Astrocyte (in vitro differentiated cells and primary cell): Measurements from ENCODE around the gene AVPR2. TPM values are rescaled to one million over a fixed set of nuclear protein-coding genes. Genes with fewer than 3 reads are reported as not detected.

Experiments used
- DNase-seq: peaks from one replicate; pipeline ENCODE4 v3.0.0-alpha.2; 2010; ENCODE audit warnings: low read depth
- FAIRE-seq: peaks from 2 replicates; lab custom pipeline; 2011; peaks lifted over from hg19 to GRCh38; lab: Jason Lieb, UNC
- H2AFZ ChIP-seq: 2 replicates; pipeline ENCODE4 v1.6.0; 2012; ENCODE audit warnings: low read depth, low read length, inconsistent platforms
- H3K27ac ChIP-seq: 2 replicates; pipeline ENCODE4 v1.5.1; 2011; ENCODE audit warnings: low read depth, low read length, inconsistent platforms
- H3K27me3 ChIP-seq: 2 replicates; pipeline ENCODE4 v1.6.0; 2011; ENCODE audit warnings: low read length, inconsistent platforms; ENCODE audit not compliant: insufficient read depth
- H3K36me3 ChIP-seq: 2 replicates; pipeline ENCODE4 v1.5.1; 2011; ENCODE audit warnings: low read length, inconsistent platforms; ENCODE audit not compliant: insufficient read depth
- H3K4me1 ChIP-seq: 2 replicates; pipeline ENCODE4 v1.5.1; 2011; ENCODE audit warnings: low read length, inconsistent platforms; ENCODE audit not compliant: insufficient read depth
- H3K4me2 ChIP-seq: 2 replicates; pipeline ENCODE4 v1.6.0; 2012; ENCODE audit warnings: low read length, inconsistent platforms
- H3K4me3 ChIP-seq: 2 replicates; pipeline ENCODE4 v1.5.1; 2011; ENCODE audit warnings: low read depth, mild to moderate bottlenecking, low read length, inconsistent platforms; ENCODE audit not compliant: insufficient read depth
- H3K79me2 ChIP-seq: 2 replicates; pipeline ENCODE4 v1.6.0; 2012; ENCODE audit warnings: mild to moderate bottlenecking, low read length, inconsistent platforms; ENCODE audit not compliant: insufficient read depth
- H3K9ac ChIP-seq: 2 replicates; pipeline ENCODE4 v1.6.0; 2012; ENCODE audit warnings: mild to moderate bottlenecking, low read length, inconsistent platforms
- H3K9me3 ChIP-seq: 2 replicates; pipeline ENCODE4 v1.5.1; 2012; ENCODE audit warnings: low read depth, mild to moderate bottlenecking, low read length, inconsistent platforms; ENCODE audit not compliant: insufficient read depth
- H4K20me1 ChIP-seq: 2 replicates; pipeline ENCODE4 v1.6.0; 2012; ENCODE audit warnings: low read length, inconsistent platforms; ENCODE audit not compliant: insufficient read depth
- H3K27ac Mint-ChIP-seq: one replicate; pipeline ENCODE4 v1.8.0; 2021; ENCODE audit warnings: mild to moderate bottlenecking, mixed read lengths; ENCODE audit not compliant: unreplicated experiment
- H3K27me3 Mint-ChIP-seq: one replicate; pipeline ENCODE4 v1.8.0; 2021; ENCODE audit warnings: low read depth, mixed read lengths; ENCODE audit not compliant: unreplicated experiment
- H3K36me3 Mint-ChIP-seq: one replicate; pipeline ENCODE4 v1.8.0; 2021; ENCODE audit warnings: low read depth, mixed read lengths; ENCODE audit not compliant: unreplicated experiment
- H3K4me1 Mint-ChIP-seq: one replicate; pipeline ENCODE4 v1.8.0; 2021; ENCODE audit warnings: low read depth, mixed read lengths; ENCODE audit not compliant: unreplicated experiment
- H3K4me3 Mint-ChIP-seq: one replicate; pipeline ENCODE4 v1.8.0; 2021; ENCODE audit warnings: mild to moderate bottlenecking, moderate library complexity, mixed read lengths; ENCODE audit not compliant: unreplicated experiment
- H3K9me3 Mint-ChIP-seq: one replicate; pipeline ENCODE4 v1.8.0; 2021; ENCODE audit warnings: mild to moderate bottlenecking, mixed read lengths; ENCODE audit not compliant: unreplicated experiment
- EZH2 ChIP-seq: IDR thresholded peaks from 2 replicates; pipeline ENCODE4 v1.6.1; 2012; ENCODE audit warnings: mild to moderate bottlenecking, low read length, inconsistent platforms; ENCODE audit not compliant: insufficient read depth
- total RNA-seq: library from RNA; stranded (reverse); gene quantifications from 2 replicates; pipeline ENCODE4 v1.2.1, GENCODE V29; 2021
- TF ChIP-seq, protein P1 (sequence below): IDR thresholded peaks from 2 replicates; pipeline ENCODE4 v1.5.1; 2011; ENCODE audit warnings: low read depth, mild to moderate bottlenecking, inconsistent platforms, low read length, moderate library complexity; ENCODE audit not compliant: insufficient read depth

AVPR2 gene
- total RNA-seq, 1 donor from 2014 or later, result not detected

GRCh38 chrX:153909980-153910360, 5.5 kb downstream of the AVPR2 start:
- Histone ChIP-seq H4K20me1 (no peaks in the 10 kb centered on the region), H3K9ac (no peak overlapping the region), H3K4me2 (no peak overlapping the region), H3K9me3 (no peaks in the 10 kb centered on the region), H3K36me3 (no peaks in the 10 kb centered on the region), H3K4me3 (no peak overlapping the region), H2AFZ (no peak overlapping the region), H3K79me2 (no peaks in the 10 kb centered on the region), H3K27me3 (no peaks in the 10 kb centered on the region), H3K4me1 (no peaks in the 10 kb centered on the region), H3K27ac (no peak overlapping the region)
- H3K27me3 Mint-ChIP-seq, result no peaks in the 10 kb centered on the region
- H3K4me1 Mint-ChIP-seq, result no peaks in the 10 kb centered on the region
- no peak for DNase-seq
- H3K27ac Mint-ChIP-seq, result no peak overlapping the region
- no peak for TF ChIP-seq EZH2
- H3K9me3 Mint-ChIP-seq, result no peaks in the 10 kb centered on the region
- FAIRE-seq, result no peak
- H3K36me3 Mint-ChIP-seq, result no peaks in the 10 kb centered on the region
- no peak overlapping the region for H3K4me3 Mint-ChIP-seq

DNA sequence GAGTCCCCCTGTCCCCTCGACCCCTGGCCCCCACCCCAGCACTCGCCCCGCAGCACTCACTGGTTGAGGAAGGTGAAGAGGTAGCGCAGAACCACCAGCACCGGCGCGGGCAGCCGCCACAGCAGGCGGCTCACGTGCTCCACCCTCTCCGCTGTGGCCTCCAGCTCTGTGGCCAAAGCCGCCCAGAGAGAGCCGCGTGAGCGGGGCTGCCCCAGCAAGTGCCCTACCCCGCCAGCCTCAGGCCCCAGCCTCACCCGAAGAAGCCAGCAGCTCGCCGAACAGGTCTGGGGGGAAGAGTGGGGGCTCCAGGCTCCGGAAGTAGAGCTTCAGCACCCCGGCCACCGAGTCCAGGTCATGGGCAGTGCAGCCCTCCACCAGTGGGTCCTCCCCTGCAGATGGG, 6.0 kb downstream of the AVPR2 start:
- no peaks in the 10 kb centered on the region for H4K20me1 ChIP-seq
- no peak overlapping the region for H3K27ac ChIP-seq
- Mint-ChIP-seq H3K27me3 (no peaks in the 10 kb centered on the region), H3K4me3 (no peak overlapping the region), H3K27ac (no peak overlapping the region), H3K4me1 (no peaks in the 10 kb centered on the region), H3K9me3 (no peaks in the 10 kb centered on the region), H3K36me3 (no peaks in the 10 kb centered on the region)
- no peak for TF ChIP-seq EZH2
- TF ChIP-seq, protein P1, sequence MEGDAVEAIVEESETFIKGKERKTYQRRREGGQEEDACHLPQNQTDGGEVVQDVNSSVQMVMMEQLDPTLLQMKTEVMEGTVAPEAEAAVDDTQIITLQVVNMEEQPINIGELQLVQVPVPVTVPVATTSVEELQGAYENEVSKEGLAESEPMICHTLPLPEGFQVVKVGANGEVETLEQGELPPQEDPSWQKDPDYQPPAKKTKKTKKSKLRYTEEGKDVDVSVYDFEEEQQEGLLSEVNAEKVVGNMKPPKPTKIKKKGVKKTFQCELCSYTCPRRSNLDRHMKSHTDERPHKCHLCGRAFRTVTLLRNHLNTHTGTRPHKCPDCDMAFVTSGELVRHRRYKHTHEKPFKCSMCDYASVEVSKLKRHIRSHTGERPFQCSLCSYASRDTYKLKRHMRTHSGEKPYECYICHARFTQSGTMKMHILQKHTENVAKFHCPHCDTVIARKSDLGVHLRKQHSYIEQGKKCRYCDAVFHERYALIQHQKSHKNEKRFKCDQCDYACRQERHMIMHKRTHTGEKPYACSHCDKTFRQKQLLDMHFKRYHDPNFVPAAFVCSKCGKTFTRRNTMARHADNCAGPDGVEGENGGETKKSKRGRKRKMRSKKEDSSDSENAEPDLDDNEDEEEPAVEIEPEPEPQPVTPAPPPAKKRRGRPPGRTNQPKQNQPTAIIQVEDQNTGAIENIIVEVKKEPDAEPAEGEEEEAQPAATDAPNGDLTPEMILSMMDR, result no peak
- H3K4me3 ChIP-seq, result no peak overlapping the region
- DNase-seq (no peak), FAIRE-seq (no peak)
- no peak overlapping the region for H3K9ac ChIP-seq
- H3K27me3 ChIP-seq, result no peaks in the 10 kb centered on the region
- no peaks in the 10 kb centered on the region for H3K36me3 ChIP-seq
- no peak overlapping the region for H2AFZ ChIP-seq
- no peaks in the 10 kb centered on the region for H3K79me2 ChIP-seq
- no peaks in the 10 kb centered on the region for H3K4me1 ChIP-seq
- no peaks in the 10 kb centered on the region for H3K9me3 ChIP-seq
- H3K4me2 ChIP-seq, result no peak overlapping the region

- Histone ChIP-seq H2AFZ (no peak overlapping the region), H3K79me2 (no peaks in the 10 kb centered on the region), H3K4me2 (no peak overlapping the region), H3K27ac (no peak overlapping the region), H3K4me3 (no peak overlapping the region), H4K20me1 (no peaks in the 10 kb centered on the region), H3K4me1 (no peaks in the 10 kb centered on the region), H3K27me3 (no peaks in the 10 kb centered on the region), H3K9ac (no peak overlapping the region), H3K9me3 (no peaks in the 10 kb centered on the region), H3K36me3 (no peaks in the 10 kb centered on the region)
- TF ChIP-seq, protein P1, result no peak
- TF ChIP-seq EZH2, result no peak
- Mint-ChIP-seq H3K27ac (no peak overlapping the region), H3K36me3 (no peaks in the 10 kb centered on the region), H3K4me3 (no peak overlapping the region), H3K27me3 (peaks cover 3% of the 10 kb centered on the region), H3K9me3 (no peaks in the 10 kb centered on the region), H3K4me1 (no peaks in the 10 kb centered on the region)
- FAIRE-seq, result no peak
- no peak for DNase-seq
Measured at GRCh38 chrX:153911798-153912197, 7.3 kb downstream of the AVPR2 start.
